Kidney epithelial cell (primary cell): ENCODE data around the gene GAPT. TPM values are rescaled to one million over a fixed set of nuclear protein-coding genes. Genes with fewer than 3 reads are reported as not detected.

ENCODE experiments used
- DNase-seq: peaks from one replicate; pipeline ENCODE4 v3.0.0-alpha.2; 2010; ENCODE audit warnings: low read depth
- H3K27me3 ChIP-seq: 2 replicates; pipeline ENCODE4 v1.6.0; 2011; ENCODE audit warnings: low read length; ENCODE audit not compliant: control insufficient read depth, insufficient read depth
- H3K36me3 ChIP-seq: 2 replicates; pipeline ENCODE4 v1.5.1; 2011; ENCODE audit warnings: low read length; ENCODE audit not compliant: control insufficient read depth, insufficient read depth
- H3K4me3 ChIP-seq: 2 replicates; pipeline ENCODE4 v1.5.1; 2011; ENCODE audit warnings: low read depth, mild to moderate bottlenecking, control low read depth, low read length
- total RNA-seq: library from RNA; depleted of rRNA; stranded (reverse); fragments of >200 nt; gene quantifications from 2 replicates; pipeline ENCODE4 v1.2.3, GENCODE V29; 2015
- TF ChIP-seq, protein P1 (sequence below): IDR thresholded peaks from 2 replicates; pipeline ENCODE4 v1.5.1; 2011; ENCODE audit warnings: mild to moderate bottlenecking, moderate library complexity, low read length, control low read depth, inconsistent platforms; ENCODE audit not compliant: insufficient read depth, poor library complexity, severe bottlenecking

Gene GAPT
- total RNA-seq, 1 donor from 2014 or later, result not detected

DNA sequence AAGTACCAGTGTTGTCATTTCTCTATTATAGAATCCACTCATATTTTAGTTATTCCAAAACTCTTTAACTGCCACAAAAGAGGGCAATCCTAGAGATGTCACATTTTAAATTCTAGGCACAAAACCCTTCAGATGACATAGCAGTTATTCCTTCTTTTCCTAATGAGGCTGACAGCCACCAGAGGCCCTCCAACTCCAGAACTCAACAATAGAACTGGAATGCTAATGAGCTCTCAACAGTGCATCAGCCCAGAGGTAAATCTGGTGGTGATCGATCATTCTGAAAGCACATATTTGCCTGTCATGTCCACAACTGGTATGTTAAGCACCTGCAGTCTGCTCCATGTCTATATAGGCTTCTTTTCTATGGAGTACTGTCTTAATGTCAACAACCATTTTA is 51.5 kb downstream of the GAPT start:
- no peak for DNase-seq
- H3K27me3 ChIP-seq, result no peaks in the 10 kb centered on the region
- TF ChIP-seq, protein P1, sequence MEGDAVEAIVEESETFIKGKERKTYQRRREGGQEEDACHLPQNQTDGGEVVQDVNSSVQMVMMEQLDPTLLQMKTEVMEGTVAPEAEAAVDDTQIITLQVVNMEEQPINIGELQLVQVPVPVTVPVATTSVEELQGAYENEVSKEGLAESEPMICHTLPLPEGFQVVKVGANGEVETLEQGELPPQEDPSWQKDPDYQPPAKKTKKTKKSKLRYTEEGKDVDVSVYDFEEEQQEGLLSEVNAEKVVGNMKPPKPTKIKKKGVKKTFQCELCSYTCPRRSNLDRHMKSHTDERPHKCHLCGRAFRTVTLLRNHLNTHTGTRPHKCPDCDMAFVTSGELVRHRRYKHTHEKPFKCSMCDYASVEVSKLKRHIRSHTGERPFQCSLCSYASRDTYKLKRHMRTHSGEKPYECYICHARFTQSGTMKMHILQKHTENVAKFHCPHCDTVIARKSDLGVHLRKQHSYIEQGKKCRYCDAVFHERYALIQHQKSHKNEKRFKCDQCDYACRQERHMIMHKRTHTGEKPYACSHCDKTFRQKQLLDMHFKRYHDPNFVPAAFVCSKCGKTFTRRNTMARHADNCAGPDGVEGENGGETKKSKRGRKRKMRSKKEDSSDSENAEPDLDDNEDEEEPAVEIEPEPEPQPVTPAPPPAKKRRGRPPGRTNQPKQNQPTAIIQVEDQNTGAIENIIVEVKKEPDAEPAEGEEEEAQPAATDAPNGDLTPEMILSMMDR, result no peak
- H3K4me3 ChIP-seq, result no peak overlapping the region
- H3K36me3 ChIP-seq, result no peaks in the 10 kb centered on the region

DNA sequence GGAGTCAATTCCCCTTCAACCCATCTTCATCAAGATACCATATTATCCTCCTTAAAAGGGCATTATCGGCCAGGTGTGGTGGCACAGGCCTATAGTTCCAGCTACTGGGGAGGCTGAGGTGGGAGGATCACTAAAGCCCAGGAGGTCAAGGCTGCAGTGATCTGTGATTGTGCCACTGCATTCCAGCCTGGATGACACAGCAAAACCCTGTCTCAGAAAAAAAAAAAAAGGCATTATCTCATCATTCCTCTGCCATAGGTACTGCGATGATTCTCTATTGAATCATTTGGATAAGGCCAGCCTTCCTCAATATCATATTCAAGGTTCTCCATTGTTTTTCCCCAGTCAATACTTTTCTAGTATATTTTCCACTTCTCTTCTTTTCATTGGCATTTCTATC is 52.5 kb downstream of the GAPT start:
- TF ChIP-seq, protein P1, result no peak
- DNase-seq, result no peak
- H3K4me3 ChIP-seq, result no peak overlapping the region
- no peaks in the 10 kb centered on the region for H3K27me3 ChIP-seq
- H3K36me3 ChIP-seq, result no peaks in the 10 kb centered on the region

- DNase-seq, result no peak
- TF ChIP-seq, protein P1, result no peak
- H3K27me3 ChIP-seq, result no peaks in the 10 kb centered on the region
Observed at GRCh38 chr5:58544195-58544594, 53.0 kb downstream of the GAPT start.

DNA sequence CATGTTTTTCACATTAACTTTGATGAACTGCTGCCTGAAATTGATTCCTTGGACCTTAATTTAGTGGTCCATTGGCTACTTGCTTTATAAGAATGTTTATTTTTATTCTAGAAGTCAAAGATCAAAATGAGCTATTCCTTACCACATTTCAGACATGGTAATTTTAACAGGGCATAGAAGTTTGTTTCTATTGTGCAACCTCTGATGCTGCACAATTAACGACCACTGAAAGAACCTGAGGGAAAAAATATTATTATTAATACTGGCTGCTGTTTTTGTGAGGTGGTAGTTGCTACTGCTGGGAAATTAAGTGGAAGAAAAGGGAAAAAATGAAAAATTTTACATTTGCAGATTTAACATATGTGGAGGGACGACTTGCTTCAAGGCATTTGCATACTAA is 53.7 kb downstream of the GAPT start:
- TF ChIP-seq, protein P1, result no peak
- no peaks in the 10 kb centered on the region for H3K27me3 ChIP-seq
- no peaks in the 10 kb centered on the region for H3K36me3 ChIP-seq
- no peak overlapping the region for H3K4me3 ChIP-seq
- no peak for DNase-seq

More at GRCh38 chr5:58544195-58544594, 53.0 kb downstream of the GAPT start:
- H3K36me3 ChIP-seq, result no peaks in the 10 kb centered on the region
- H3K4me3 ChIP-seq, result no peak overlapping the region

DNA sequence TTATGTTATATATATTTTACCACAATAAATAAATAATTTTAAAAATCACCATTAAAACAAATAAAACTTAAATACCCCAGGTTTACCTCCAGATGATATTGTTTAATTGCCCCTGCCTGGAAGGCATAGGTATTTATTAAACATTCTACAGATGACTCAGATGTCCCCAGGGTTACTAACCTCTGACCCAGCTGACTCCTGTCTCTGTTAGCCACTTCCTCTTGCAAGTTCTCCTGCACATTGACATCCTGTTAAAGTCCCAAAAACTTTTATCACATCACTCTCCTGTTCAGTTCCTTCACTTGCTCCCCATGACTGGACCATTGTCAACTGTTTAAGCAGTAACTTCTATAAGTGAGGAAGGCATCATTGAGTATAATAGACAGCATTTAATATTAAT is 54.7 kb downstream of the GAPT start:
- TF ChIP-seq, protein P1, result no peak
- no peak for DNase-seq
- no peaks in the 10 kb centered on the region for H3K27me3 ChIP-seq
- H3K36me3 ChIP-seq, result no peaks in the 10 kb centered on the region
- H3K4me3 ChIP-seq, result no peak overlapping the region

Other genes with a start within 250 kb of the GAPT start
- gene PLK2, start 31.3 kb upstream of the GAPT start, total RNA-seq, result 245 and 343 TPM in 2 replicates
- 0.04 TPM in 1 of 2 replicates, not detected in the other for gene RAB3C, start 91.6 kb downstream of the GAPT start, total RNA-seq